BJ (cell line): ENCODE data around the gene XPNPEP2. TPM values are rescaled to one million over a fixed set of nuclear protein-coding genes. Genes with fewer than 3 reads are reported as not detected.

Experiments used
- CTCF ChIA-PET: fragments of 350-600 bp; formaldehyde crosslinking; extraction: SDS; loops from one replicate; lab custom pipeline; 2021; ENCODE audit warnings: antibody characterized with exemption, inconsistent platforms; lab: Yijun Ruan, JAX
- POLR2A ChIA-PET: fragments of 300-600 bp; sonication (Branson Sonifier 250); formaldehyde crosslinking; extraction: SDS; loops from one replicate; lab custom pipeline; 2021; ENCODE audit warnings: antibody characterized with exemption; lab: Charles Lee
- DNase-seq: peaks from one replicate; pipeline ENCODE4 v3.0.0-alpha.2; 2011; ENCODE audit warnings: low read depth
- H3K27me3 ChIP-seq: 2 replicates; pipeline ENCODE4 v1.6.0; 2011; ENCODE audit warnings: low read length; ENCODE audit not compliant: control insufficient read depth, insufficient read depth
- H3K36me3 ChIP-seq: 2 replicates; pipeline ENCODE4 v1.5.1; 2011; ENCODE audit warnings: low read length; ENCODE audit not compliant: control insufficient read depth, insufficient read depth
- H3K4me3 ChIP-seq: 2 replicates; pipeline ENCODE4 v1.5.1; 2011; ENCODE audit warnings: low read depth, mild to moderate bottlenecking, control low read depth, low read length
- CTCF ChIP-seq: IDR thresholded peaks from 2 replicates; pipeline ENCODE4 v1.5.1; 2011; ENCODE audit warnings: low read depth, mild to moderate bottlenecking, control low read depth, inconsistent platforms, low read length, moderate library complexity; ENCODE audit not compliant: insufficient read depth
- polyA plus RNA-seq: library from polyadenylated mRNA; depleted of rRNA; stranded (reverse); fragments of >200 nt; gene quantifications from 2 replicates; pipeline ENCODE4 v1.2.3, GENCODE V29; 2011

The XPNPEP2 gene
- polyA plus RNA-seq, 1 experiment: 0.32 TPM

- no peak for TF ChIP-seq CTCF
- CTCF ChIA-PET: interaction anchor here (1.3 kb wide), 1 partner anchor 13 kb away, joined by 3 read pairs; no protein-coding TSS in a partner anchor
Observed at GRCh38 chrX:129700536-129700935, 38.2 kb upstream of the XPNPEP2 start.

GRCh38 chrX:129701624-129702069 lies 37.1 kb upstream of the XPNPEP2 start:
- TF ChIP-seq CTCF: no peak
- Histone ChIP-seq H3K27me3 (no peaks in the 10 kb centered on the region), H3K36me3 (no peaks in the 10 kb centered on the region), H3K4me3 (no peak overlapping the region)
- DNase-seq: no peak
- POLR2A ChIA-PET: no interaction called here
- CTCF ChIA-PET: no interaction called here

More at GRCh38 chrX:129700536-129700935, 38.2 kb upstream of the XPNPEP2 start:
- no peak for DNase-seq
- no peak overlapping the region for H3K4me3 ChIP-seq
- H3K27me3 ChIP-seq: peaks cover 2% of the 10 kb centered on the region; the same call in 1 of the 2 replicates
- no peaks in the 10 kb centered on the region for H3K36me3 ChIP-seq
- POLR2A ChIA-PET: no interaction called here

- POLR2A ChIA-PET: no interaction called here
- Histone ChIP-seq H3K36me3 (no peaks in the 10 kb centered on the region), H3K27me3 (no peaks in the 10 kb centered on the region), H3K4me3 (no peak overlapping the region)
- CTCF ChIA-PET: no interaction called here
- TF ChIP-seq CTCF: no peak
- DNase-seq: no peak
Observed at GRCh38 chrX:129704491-129704890, 34.3 kb upstream of the XPNPEP2 start.

GRCh38 chrX:129705377-129705925 lies 33.3 kb upstream of the XPNPEP2 start:
- H3K36me3 ChIP-seq: no peaks in the 10 kb centered on the region
- DNase-seq: no peak
- CTCF ChIA-PET: no interaction called here
- H3K27me3 ChIP-seq: no peaks in the 10 kb centered on the region
- no peak for TF ChIP-seq CTCF
- no peak overlapping the region for H3K4me3 ChIP-seq
- POLR2A ChIA-PET: no interaction called here

GRCh38 chrX:129705988-129706387 lies 32.8 kb upstream of the XPNPEP2 start:
- POLR2A ChIA-PET: no interaction called here
- TF ChIP-seq CTCF: no peak
- CTCF ChIA-PET: no interaction called here
- DNase-seq: no peak
- Histone ChIP-seq H3K27me3 (no peaks in the 10 kb centered on the region), H3K4me3 (no peak overlapping the region), H3K36me3 (no peaks in the 10 kb centered on the region)
